ENCODE results near the gene NFASC.

DNA sequence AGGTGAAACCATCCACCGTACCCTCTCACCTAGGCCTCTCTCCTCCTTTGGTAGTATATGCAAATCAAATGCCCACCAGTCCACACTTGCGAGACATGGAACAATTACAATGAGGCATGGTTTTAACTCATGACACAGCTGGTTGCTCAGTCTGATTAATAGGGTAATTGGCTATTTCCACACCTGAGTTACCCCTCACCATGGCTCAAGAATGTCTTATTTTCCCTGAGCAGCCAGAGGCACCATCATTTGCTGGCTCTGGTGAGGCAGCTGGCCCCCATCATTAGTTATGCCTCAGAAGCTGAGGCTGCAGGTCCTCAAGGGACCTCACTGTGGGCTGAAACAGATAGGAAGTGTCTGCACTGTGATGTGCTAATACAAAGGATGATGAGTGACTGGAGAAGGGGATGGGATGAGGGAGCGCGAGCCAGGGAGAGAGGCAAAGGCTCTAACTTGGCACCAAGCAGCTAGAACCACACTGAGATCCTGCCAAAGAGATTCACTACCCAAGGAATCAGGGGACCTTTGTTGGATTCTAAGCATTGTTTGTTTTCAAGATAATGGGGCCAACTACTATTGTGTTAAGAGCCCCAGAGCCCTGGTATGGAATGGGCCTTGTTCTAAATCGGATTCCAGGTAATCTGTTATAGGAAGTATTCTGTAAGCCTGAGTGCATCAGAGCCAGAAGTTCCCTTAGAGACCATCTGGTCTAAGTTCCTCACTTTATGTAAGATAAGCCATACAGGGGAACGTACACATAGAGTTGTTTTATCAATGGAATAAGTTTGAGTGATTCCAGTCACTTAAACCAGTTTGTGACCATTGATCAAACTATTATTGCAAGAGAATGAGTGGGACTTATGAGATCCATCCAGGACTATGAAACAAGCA is 92.3 kb downstream of the NFASC start:
- no peak for TF ChIP-seq POLR2AphosphoS5 (IDR thresholded peaks at IDR 0.05; ENCODE audit: insufficient read depth, low read depth, low read length)
- TF ChIP-seq, protein P1, sequence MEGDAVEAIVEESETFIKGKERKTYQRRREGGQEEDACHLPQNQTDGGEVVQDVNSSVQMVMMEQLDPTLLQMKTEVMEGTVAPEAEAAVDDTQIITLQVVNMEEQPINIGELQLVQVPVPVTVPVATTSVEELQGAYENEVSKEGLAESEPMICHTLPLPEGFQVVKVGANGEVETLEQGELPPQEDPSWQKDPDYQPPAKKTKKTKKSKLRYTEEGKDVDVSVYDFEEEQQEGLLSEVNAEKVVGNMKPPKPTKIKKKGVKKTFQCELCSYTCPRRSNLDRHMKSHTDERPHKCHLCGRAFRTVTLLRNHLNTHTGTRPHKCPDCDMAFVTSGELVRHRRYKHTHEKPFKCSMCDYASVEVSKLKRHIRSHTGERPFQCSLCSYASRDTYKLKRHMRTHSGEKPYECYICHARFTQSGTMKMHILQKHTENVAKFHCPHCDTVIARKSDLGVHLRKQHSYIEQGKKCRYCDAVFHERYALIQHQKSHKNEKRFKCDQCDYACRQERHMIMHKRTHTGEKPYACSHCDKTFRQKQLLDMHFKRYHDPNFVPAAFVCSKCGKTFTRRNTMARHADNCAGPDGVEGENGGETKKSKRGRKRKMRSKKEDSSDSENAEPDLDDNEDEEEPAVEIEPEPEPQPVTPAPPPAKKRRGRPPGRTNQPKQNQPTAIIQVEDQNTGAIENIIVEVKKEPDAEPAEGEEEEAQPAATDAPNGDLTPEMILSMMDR (IDR thresholded peaks at IDR 0.05; ENCODE audit: extremely low read depth in 1 of 2, insufficient read depth in 1 of 2, low read depth in 1 of 2, low read length in 2 of 2), result no peak
- TF ChIP-seq, protein P2, sequence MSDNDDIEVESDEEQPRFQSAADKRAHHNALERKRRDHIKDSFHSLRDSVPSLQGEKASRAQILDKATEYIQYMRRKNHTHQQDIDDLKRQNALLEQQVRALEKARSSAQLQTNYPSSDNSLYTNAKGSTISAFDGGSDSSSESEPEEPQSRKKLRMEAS (IDR thresholded peaks at IDR 0.05; ENCODE audit: insufficient read depth, insufficient read length), result no peak
- no peak for TF ChIP-seq POLR2A (IDR thresholded peaks at IDR 0.05; ENCODE audit: low read depth, low read length)
